ENCODE data around the gene MS4A4A. TPM values are rescaled to one million over a fixed set of nuclear protein-coding genes. Genes with fewer than 3 reads are reported as not detected.

Gene MS4A4A
- total and polyA plus RNA-seq, 2 donors (not counting 1 experiment from before 2014, with no cell fraction given), result 0.72 to 0.99 TPM

DNA sequence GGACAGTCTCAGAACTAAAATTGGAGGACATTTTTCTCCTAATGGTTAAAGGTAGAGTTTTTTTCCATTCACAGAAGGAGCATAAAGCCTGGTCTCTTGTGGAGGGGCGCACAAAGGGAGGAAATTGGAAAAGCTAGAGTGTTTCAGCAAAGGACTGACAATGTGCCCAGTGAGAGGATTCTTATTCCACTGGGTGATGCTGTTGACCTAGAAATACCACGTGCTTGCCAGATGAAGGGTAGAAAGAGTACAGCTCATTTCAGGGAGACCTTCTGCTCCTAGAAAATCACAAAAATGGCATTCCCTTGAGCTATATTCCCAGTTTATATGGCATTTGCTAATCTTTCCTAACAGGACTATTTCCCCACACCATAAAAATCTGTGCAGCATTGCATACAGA is 67.7 kb downstream of the MS4A4A start:
- Histone ChIP-seq H2AFZ (ENCODE audit: insufficient read depth, low read depth, low read length, poor library complexity, severe bottlenecking) (no peak overlapping the region), H3K9ac (ENCODE audit: low read length) (no peak overlapping the region), H3K4me3 (ENCODE audit: control extremely low read depth in 1 of 5, extremely low read depth in 1 of 5, insufficient read depth in 1 of 5, low read depth in 2 of 5, low read length in 4 of 5) (no peak overlapping the region), H3K4me2 (replicated peaks; ENCODE audit: low read depth, low read length, poor library complexity, severe bottlenecking) (no peak overlapping the region), H3K27ac (ENCODE audit: low read length in 2 of 2) (no peak overlapping the region), H4K20me1 (ENCODE audit: control insufficient read depth, insufficient read depth, low read length, poor library complexity, severe bottlenecking) (no peaks in the 10 kb centered on the region), H3K36me3 (replicated peaks in 1 of 2; ENCODE audit: control extremely low read depth in 1 of 2, control insufficient read depth in 1 of 2, extremely low read depth in 1 of 2, insufficient read depth in 2 of 2, low read length in 1 of 2) (no peaks in the 10 kb centered on the region), H3K9me3 (ENCODE audit: control extremely low read depth in 1 of 3, control insufficient read depth in 2 of 3, insufficient read depth in 1 of 3, low read length in 2 of 3) (no peaks in the 10 kb centered on the region), H3K4me1 (ENCODE audit: control insufficient read depth in 2 of 2, insufficient read depth in 2 of 2, low read length in 2 of 2) (peaks cover 22 to 26% of the 10 kb centered on the region in 2 donors), H3K79me2 (ENCODE audit: control insufficient read depth, insufficient read depth, low read length) (no peaks in the 10 kb centered on the region), H3K27me3 (replicated peaks in 1 of 4; ENCODE audit: control extremely low read depth in 1 of 4, control insufficient read depth in 3 of 4, insufficient read depth in 4 of 4, low read length in 3 of 4) (no peaks in the 10 kb centered on the region)
- peak; percentile 57 for DNase-seq
- intact Hi-C loops (cut with micrococcal nuclease), result loop anchor here (1.0 to 2.0 kb wide), 3 partner anchors 15 to 270 kb away; no protein-coding TSS in a partner anchor
- Mint-ChIP-seq H3K9me3 (ENCODE audit: insufficient read depth) (no peaks in the 10 kb centered on the region), H3K4me1 (peaks cover 24% of the 10 kb centered on the region), H3K27me3 (no peaks in the 10 kb centered on the region), H3K4me3 (no peak overlapping the region), H3K27ac (no peak overlapping the region)
- ChIA-PET POLR2A (no interaction called here), CTCF (interaction anchor here (0.5 to 11.2 kb wide), 28 partner anchors 8 to 429 kb away, joined by 3 to 153 read pairs (median 6); partner anchors contain the start of gene MS4A15)
- ATAC-seq (ENCODE audit: low read depth), result peak; percentile 36
- WGBS (ENCODE audit: insufficient coverage), result 60% methylated on average over 2 of the region's 2 CpGs
- TF ChIP-seq, protein P1, sequence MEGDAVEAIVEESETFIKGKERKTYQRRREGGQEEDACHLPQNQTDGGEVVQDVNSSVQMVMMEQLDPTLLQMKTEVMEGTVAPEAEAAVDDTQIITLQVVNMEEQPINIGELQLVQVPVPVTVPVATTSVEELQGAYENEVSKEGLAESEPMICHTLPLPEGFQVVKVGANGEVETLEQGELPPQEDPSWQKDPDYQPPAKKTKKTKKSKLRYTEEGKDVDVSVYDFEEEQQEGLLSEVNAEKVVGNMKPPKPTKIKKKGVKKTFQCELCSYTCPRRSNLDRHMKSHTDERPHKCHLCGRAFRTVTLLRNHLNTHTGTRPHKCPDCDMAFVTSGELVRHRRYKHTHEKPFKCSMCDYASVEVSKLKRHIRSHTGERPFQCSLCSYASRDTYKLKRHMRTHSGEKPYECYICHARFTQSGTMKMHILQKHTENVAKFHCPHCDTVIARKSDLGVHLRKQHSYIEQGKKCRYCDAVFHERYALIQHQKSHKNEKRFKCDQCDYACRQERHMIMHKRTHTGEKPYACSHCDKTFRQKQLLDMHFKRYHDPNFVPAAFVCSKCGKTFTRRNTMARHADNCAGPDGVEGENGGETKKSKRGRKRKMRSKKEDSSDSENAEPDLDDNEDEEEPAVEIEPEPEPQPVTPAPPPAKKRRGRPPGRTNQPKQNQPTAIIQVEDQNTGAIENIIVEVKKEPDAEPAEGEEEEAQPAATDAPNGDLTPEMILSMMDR (IDR thresholded peaks at IDR 0.05), result peak; percentile 55
- TF ChIP-seq EZH2 (IDR thresholded peaks at IDR 0.05; ENCODE audit: borderline replicate concordance, insufficient read depth, low read depth, low read length, poor library complexity, severe bottlenecking), result no peak

DNA sequence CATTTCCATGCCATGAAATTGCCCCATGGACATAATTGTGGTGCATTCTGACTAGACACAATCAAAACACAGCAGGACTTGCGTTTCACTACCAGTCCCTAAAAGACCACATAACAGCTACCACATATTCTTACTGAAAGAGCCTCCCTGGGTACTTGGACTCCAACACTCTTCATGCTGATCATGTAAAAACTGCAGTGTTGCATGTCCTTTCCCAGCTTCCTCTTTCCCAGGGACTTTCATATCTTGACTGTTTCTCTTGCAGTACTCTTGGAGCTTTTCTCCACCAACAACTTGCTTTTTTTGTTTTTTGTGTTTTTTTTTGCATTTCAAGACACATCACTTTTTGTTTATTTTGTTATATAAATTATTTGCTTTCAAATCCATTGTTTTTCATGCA is 69.5 kb downstream of the MS4A4A start:
- ChIA-PET POLR2A (interaction anchor here (0.6 kb wide), 1 partner anchor 175 kb away, joined by 7 read pairs; no protein-coding TSS in a partner anchor), CTCF (interaction anchor here (0.6 to 11.2 kb wide), 14 partner anchors 10 to 480 kb away, joined by 3 to 153 read pairs (median 16); partner anchors contain the start of gene MS4A15)
- H3K27me3 ChIP-seq (replicated peaks in 1 of 4; ENCODE audit: control extremely low read depth in 1 of 4, control insufficient read depth in 3 of 4, insufficient read depth in 4 of 4, low read length in 3 of 4), result no peaks in the 10 kb centered on the region
- peaks cover 5% of the 10 kb centered on the region for H3K9me3 Mint-ChIP-seq (ENCODE audit: insufficient read depth)
- H3K4me1 ChIP-seq (ENCODE audit: control insufficient read depth in 2 of 2, insufficient read depth in 2 of 2, low read length in 2 of 2), result peaks cover 22 to 26% of the 10 kb centered on the region in 2 donors
- peaks cover 0 to 3% (median 0%) of the 10 kb centered on the region in 3 donors for H3K9me3 ChIP-seq (ENCODE audit: control extremely low read depth in 1 of 3, control insufficient read depth in 2 of 3, insufficient read depth in 1 of 3, low read length in 2 of 3)
- H3K27me3 Mint-ChIP-seq, result no peaks in the 10 kb centered on the region
- no peak overlapping the region for H3K27ac Mint-ChIP-seq
- no peaks in the 10 kb centered on the region for H3K36me3 ChIP-seq (replicated peaks in 1 of 2; ENCODE audit: control extremely low read depth in 1 of 2, control insufficient read depth in 1 of 2, extremely low read depth in 1 of 2, insufficient read depth in 2 of 2, low read length in 1 of 2)
- TF ChIP-seq EZH2 (IDR thresholded peaks at IDR 0.05; ENCODE audit: borderline replicate concordance, insufficient read depth, low read depth, low read length, poor library complexity, severe bottlenecking), result no peak
- TF ChIP-seq, protein P1 (IDR thresholded peaks at IDR 0.05), result no peak
- DNase-seq (no peak), ATAC-seq (ENCODE audit: low read depth) (no peak)
- H3K27ac ChIP-seq (ENCODE audit: low read length in 2 of 2), result no peak overlapping the region
- intact Hi-C loops (cut with micrococcal nuclease), result loop anchor here (2.0 kb wide), 1 partner anchor 13 kb away; no protein-coding TSS in a partner anchor
- no peak overlapping the region for H3K4me3 ChIP-seq (ENCODE audit: control extremely low read depth in 1 of 5, extremely low read depth in 1 of 5, insufficient read depth in 1 of 5, low read depth in 2 of 5, low read length in 4 of 5)
- H3K4me2 ChIP-seq (replicated peaks; ENCODE audit: low read depth, low read length, poor library complexity, severe bottlenecking), result no peak overlapping the region
- no peak overlapping the region for H3K9ac ChIP-seq (ENCODE audit: low read length)
- H2AFZ ChIP-seq (ENCODE audit: insufficient read depth, low read depth, low read length, poor library complexity, severe bottlenecking), result no peak overlapping the region
- H3K4me3 Mint-ChIP-seq, result no peak overlapping the region
- WGBS (ENCODE audit: insufficient coverage), result 83% methylated on average over 1 of the region's 1 CpG
- H3K79me2 ChIP-seq (ENCODE audit: control insufficient read depth, insufficient read depth, low read length), result no peaks in the 10 kb centered on the region
- H3K4me1 Mint-ChIP-seq, result peaks cover 24% of the 10 kb centered on the region
- H4K20me1 ChIP-seq (ENCODE audit: control insufficient read depth, insufficient read depth, low read length, poor library complexity, severe bottlenecking), result no peaks in the 10 kb centered on the region
